IMR-90 (cell line): ENCODE measurements around the gene SH3TC1.

Source experiments
- BHLHE40 ChIP-seq: fragments of 150-350 bp; IDR thresholded peaks from 2 replicates; pipeline ENCODE4 v1.6.1; 2016; ENCODE audit warnings: mild to moderate bottlenecking, low read depth, low read length
- CHD1 ChIP-seq: IDR thresholded peaks from 2 replicates; pipeline ENCODE4 v1.6.1; 2012; ENCODE audit warnings: low read depth, low read length, improper control_type of control experiment
- MAFK ChIP-seq: IDR thresholded peaks from 2 replicates; pipeline ENCODE4 v1.6.1; 2012; ENCODE audit warnings: low read depth, low read length, improper control_type of control experiment
- MXI1 ChIP-seq: IDR thresholded peaks from 2 replicates; pipeline ENCODE4 v1.6.1; 2012; ENCODE audit warnings: low read depth, mild to moderate bottlenecking, low read length, moderate library complexity, borderline replicate concordance
- NFE2L2 ChIP-seq: fragments of 150-350 bp; IDR thresholded peaks from 2 replicates; pipeline ENCODE4 v1.6.1; 2016; ENCODE audit warnings: low read depth, mild to moderate bottlenecking, low read length
- POLR2A ChIP-seq: IDR thresholded peaks from 2 replicates; pipeline ENCODE4 v1.6.1; 2012; ENCODE audit warnings: mild to moderate bottlenecking, low read depth, low read length
- RAD21 ChIP-seq: IDR thresholded peaks from 2 replicates; pipeline ENCODE4 v1.6.1; 2012; ENCODE audit warnings: low read length, improper control_type of control experiment
- RCOR1 ChIP-seq: IDR thresholded peaks from 2 replicates; pipeline ENCODE4 v1.6.1; 2012; ENCODE audit warnings: mild to moderate bottlenecking, low read length, improper control_type of control experiment; ENCODE audit not compliant: insufficient replicate concordance
- RFX5 ChIP-seq: IDR thresholded peaks from 2 replicates; pipeline ENCODE4 v1.8.0; 2012; ENCODE audit warnings: low read depth, mild to moderate bottlenecking, low read length, moderate library complexity
- SMC3 ChIP-seq: fragments of 150-350 bp; IDR thresholded peaks from 2 replicates; pipeline ENCODE4 v1.6.1; 2016; ENCODE audit warnings: low read depth, mild to moderate bottlenecking, antibody characterized with exemption, low read length, moderate library complexity
- TF ChIP-seq, protein P1 (sequence below): conservative IDR thresholded peaks from 2 replicates; pipeline ENCODE4 v1.5.1; 2012; ENCODE audit warnings: mild to moderate bottlenecking, low read depth, low read length, improper control_type of control experiment
- TF ChIP-seq, protein P2 (sequence below): fragments of 150-350 bp; IDR thresholded peaks from 2 replicates; pipeline ENCODE4 v1.6.1; 2017; ENCODE audit warnings: mild to moderate bottlenecking, antibody characterized with exemption, low read length, low read depth

DNA sequence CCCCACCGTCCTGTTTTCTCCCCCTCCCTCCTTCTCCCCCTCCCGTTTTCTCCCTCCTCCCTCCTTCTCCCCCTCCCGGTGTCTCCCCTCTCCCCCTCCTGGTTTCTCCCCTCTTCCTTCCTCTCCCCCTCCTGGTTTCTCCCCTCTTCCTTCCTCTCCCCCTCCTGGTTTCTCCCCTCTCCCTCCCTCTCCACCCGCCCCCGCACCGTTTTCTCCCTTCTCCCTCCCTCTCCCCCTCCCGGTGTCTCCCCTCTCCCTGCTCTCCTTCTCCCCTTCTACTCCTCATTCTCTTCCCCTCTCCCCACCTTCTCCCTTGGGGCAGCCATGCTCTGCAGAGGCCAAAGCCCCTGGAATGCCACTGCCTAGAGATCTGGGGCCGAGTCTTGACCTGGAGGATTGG is 12.2 kb downstream of the SH3TC1 start:
- TF ChIP-seq, protein P1, sequence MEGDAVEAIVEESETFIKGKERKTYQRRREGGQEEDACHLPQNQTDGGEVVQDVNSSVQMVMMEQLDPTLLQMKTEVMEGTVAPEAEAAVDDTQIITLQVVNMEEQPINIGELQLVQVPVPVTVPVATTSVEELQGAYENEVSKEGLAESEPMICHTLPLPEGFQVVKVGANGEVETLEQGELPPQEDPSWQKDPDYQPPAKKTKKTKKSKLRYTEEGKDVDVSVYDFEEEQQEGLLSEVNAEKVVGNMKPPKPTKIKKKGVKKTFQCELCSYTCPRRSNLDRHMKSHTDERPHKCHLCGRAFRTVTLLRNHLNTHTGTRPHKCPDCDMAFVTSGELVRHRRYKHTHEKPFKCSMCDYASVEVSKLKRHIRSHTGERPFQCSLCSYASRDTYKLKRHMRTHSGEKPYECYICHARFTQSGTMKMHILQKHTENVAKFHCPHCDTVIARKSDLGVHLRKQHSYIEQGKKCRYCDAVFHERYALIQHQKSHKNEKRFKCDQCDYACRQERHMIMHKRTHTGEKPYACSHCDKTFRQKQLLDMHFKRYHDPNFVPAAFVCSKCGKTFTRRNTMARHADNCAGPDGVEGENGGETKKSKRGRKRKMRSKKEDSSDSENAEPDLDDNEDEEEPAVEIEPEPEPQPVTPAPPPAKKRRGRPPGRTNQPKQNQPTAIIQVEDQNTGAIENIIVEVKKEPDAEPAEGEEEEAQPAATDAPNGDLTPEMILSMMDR = no peak
- TF ChIP-seq POLR2A (no peak), RAD21 (no peak), MAFK (no peak), RFX5 (no peak), CHD1 (no peak), SMC3 (no peak), RCOR1 (no peak), NFE2L2 (no peak), BHLHE40 (no peak), MXI1 (no peak)
- TF ChIP-seq, protein P2, sequence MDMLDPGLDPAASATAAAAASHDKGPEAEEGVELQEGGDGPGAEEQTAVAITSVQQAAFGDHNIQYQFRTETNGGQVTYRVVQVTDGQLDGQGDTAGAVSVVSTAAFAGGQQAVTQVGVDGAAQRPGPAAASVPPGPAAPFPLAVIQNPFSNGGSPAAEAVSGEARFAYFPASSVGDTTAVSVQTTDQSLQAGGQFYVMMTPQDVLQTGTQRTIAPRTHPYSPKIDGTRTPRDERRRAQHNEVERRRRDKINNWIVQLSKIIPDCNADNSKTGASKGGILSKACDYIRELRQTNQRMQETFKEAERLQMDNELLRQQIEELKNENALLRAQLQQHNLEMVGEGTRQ = no peak
